ENCODE measurements around the gene GAN.

GAN gene

GRCh38 chr16:81314603-81315270 is at the start of gene GAN:
Gene GAN, plus strand, starts transcription at chr16:81314962. Its CDS starts 152 bp downstream, at chr16:81315114.
- DNase-seq: peak; percentile 49 to 96 (median 91)

GRCh38 chr16:81265052-81265451 is 49.7 kb upstream of the GAN start:
- no peak for DNase-seq

- peak in 35 of 51 donors; percentile 2 to 77 (median 46) for DNase-seq
These were observed 48.9 kb upstream of the GAN start for GRCh38 chr16:81265658-81266451.

- DNase-seq: no peak
These were observed 48.1 kb upstream of the GAN start for GRCh38 chr16:81266680-81267095.

GRCh38 chr16:81268509-81268908 is 46.3 kb upstream of the GAN start:
- DNase-seq: no peak

GRCh38 chr16:81273223-81273950 is 41.4 kb upstream of the GAN start:
- peak in 21 of 51 donors; percentile 9 to 42 (median 20) for DNase-seq

- no peak for DNase-seq
These were observed 39.7 kb upstream of the GAN start for GRCh38 chr16:81275064-81275532.

GRCh38 chr16:81275795-81276194 is 39.0 kb upstream of the GAN start:
- no peak for DNase-seq

- DNase-seq: peak in 36 of 51 donors; percentile 3 to 71 (median 34)
These were observed 38.4 kb upstream of the GAN start for GRCh38 chr16:81276323-81276722.

GRCh38 chr16:81277541-81278080 is 37.2 kb upstream of the GAN start:
- DNase-seq: no peak

- DNase-seq: no peak
These were observed 36.2 kb upstream of the GAN start for GRCh38 chr16:81278526-81278925.

- DNase-seq: no peak
These were observed 35.4 kb upstream of the GAN start for GRCh38 chr16:81279392-81279791.

GRCh38 chr16:81280393-81280792 is 34.4 kb upstream of the GAN start:
- no peak for DNase-seq

- DNase-seq: no peak
These were observed 31.7 kb upstream of the GAN start for GRCh38 chr16:81283044-81283443.

- DNase-seq: no peak
These were observed 29.7 kb upstream of the GAN start for GRCh38 chr16:81284995-81285600.

GRCh38 chr16:81286190-81286589 is 28.6 kb upstream of the GAN start:
- no peak for DNase-seq

- DNase-seq: no peak
These were observed 23.6 kb upstream of the GAN start for GRCh38 chr16:81291117-81291516.

GRCh38 chr16:81292936-81293335 is 21.8 kb upstream of the GAN start:
- no peak for DNase-seq

- DNase-seq: no peak
These were observed 20.6 kb upstream of the GAN start for GRCh38 chr16:81293909-81294802.

GRCh38 chr16:81296631-81297030 is 18.1 kb upstream of the GAN start:
- DNase-seq: no peak

Measured in hypothalamus (tissue), 51 donors.